Measurements from ENCODE around the gene HUS1. TPM values are rescaled to one million over a fixed set of nuclear protein-coding genes. Genes with fewer than 3 reads are reported as not detected.

The HUS1 gene
- total and polyA plus RNA-seq, 3 donors from 2014 or later, result 18.4 to 40.3 (median 39.4) TPM

DNA sequence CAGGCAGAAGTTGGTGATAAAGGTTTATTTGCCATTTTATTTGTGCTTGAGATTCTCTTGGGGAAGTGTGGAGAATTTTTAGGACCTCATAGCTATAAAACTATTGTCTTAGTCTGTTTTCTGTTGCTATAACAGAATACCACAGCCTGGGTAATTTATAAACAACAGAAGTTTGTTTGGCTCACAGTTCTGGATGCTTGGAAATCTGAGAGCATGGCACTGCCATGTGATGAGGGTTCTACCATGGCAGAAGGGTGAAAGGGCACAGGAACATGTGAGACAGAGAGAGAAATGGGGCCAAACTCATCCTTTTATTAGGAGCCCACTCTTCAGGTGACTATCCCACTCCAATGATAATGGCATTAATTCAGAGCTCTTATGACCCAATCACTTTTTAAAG, 37.2 kb upstream of the HUS1 start:
- no peaks in the 10 kb centered on the region for H3K27me3 ChIP-seq
- TF ChIP-seq, protein P1, sequence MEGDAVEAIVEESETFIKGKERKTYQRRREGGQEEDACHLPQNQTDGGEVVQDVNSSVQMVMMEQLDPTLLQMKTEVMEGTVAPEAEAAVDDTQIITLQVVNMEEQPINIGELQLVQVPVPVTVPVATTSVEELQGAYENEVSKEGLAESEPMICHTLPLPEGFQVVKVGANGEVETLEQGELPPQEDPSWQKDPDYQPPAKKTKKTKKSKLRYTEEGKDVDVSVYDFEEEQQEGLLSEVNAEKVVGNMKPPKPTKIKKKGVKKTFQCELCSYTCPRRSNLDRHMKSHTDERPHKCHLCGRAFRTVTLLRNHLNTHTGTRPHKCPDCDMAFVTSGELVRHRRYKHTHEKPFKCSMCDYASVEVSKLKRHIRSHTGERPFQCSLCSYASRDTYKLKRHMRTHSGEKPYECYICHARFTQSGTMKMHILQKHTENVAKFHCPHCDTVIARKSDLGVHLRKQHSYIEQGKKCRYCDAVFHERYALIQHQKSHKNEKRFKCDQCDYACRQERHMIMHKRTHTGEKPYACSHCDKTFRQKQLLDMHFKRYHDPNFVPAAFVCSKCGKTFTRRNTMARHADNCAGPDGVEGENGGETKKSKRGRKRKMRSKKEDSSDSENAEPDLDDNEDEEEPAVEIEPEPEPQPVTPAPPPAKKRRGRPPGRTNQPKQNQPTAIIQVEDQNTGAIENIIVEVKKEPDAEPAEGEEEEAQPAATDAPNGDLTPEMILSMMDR (IDR thresholded peaks at IDR 0.05), result no peak
- no peak for TF ChIP-seq POLR2A (IDR thresholded peaks at IDR 0.05)
- H3K4me1 ChIP-seq, result no peaks in the 10 kb centered on the region
- intact Hi-C loops (cut with DNase I; ENCODE audit: low total_unique reads), result no loop called here
- no peaks in the 10 kb centered on the region for H3K9me3 ChIP-seq
- DNase-seq, result no peak
- no peak overlapping the region for H3K4me3 ChIP-seq
- H3K27ac ChIP-seq, result no peak overlapping the region
- no peaks in the 10 kb centered on the region for H3K36me3 ChIP-seq (ENCODE audit: low read depth, missing control alignments)

DNA sequence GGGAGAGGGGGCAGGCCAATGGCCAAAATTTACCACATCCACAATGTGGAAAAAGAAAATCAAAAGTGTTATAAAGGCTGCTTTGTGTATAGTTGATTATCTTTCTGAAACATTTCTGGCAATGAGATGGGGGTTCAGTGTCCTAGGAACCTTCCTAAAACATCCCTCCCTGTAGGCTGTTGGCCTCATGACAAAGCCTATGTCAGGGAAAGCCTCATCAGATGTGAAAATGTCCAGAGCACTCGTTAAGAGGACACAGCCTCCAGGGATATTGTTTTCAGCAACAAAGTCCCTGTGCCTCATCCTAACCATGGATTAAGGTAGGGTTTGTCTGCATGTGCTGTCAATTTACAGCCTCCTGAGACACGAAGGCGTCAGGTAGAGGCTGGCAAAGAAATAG, 32.5 kb upstream of the HUS1 start:
- DNase-seq, result no peak
- intact Hi-C loops (cut with DNase I; ENCODE audit: low total_unique reads), result no loop called here
- no peak for TF ChIP-seq POLR2A (IDR thresholded peaks at IDR 0.05)
- Histone ChIP-seq H3K4me1 (no peaks in the 10 kb centered on the region), H3K27ac (no peak overlapping the region), H3K4me3 (no peak overlapping the region), H3K27me3 (no peaks in the 10 kb centered on the region), H3K9me3 (no peaks in the 10 kb centered on the region), H3K36me3 (ENCODE audit: low read depth, missing control alignments) (no peaks in the 10 kb centered on the region)
- WGBS, 2 donors, result 72 to 73% methylated on average over 3 of the region's 3 CpGs

DNA sequence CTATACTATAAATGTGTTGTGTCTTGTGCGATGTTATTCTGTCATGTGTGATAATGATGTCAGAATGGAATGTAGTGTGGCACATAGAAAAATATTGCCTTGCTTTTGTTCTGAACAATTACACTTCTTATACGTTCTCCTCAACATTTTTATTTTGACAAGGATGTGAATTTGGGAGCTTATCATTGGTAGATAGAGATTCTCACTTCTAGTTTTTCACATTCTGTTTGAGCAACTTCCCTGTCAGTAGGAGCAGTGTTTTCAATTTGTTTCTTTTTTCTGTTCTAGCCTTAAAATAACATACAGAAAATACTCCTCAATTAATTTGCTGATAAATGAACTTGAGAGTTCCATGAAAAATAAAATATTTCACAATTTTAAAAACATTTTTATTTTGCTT, 31.9 kb upstream of the HUS1 start:
- DNase-seq, result no peak
- Histone ChIP-seq H3K27ac (no peak overlapping the region), H3K4me1 (no peaks in the 10 kb centered on the region), H3K36me3 (ENCODE audit: low read depth, missing control alignments) (no peaks in the 10 kb centered on the region), H3K4me3 (no peak overlapping the region), H3K27me3 (no peaks in the 10 kb centered on the region), H3K9me3 (no peaks in the 10 kb centered on the region)
- 28 to 49% methylated on average over 2 of the region's 2 CpGs for whole genome bisulfite sequencing, 2 donors
- intact Hi-C loops (cut with DNase I; ENCODE audit: low total_unique reads), result no loop called here
- TF ChIP-seq POLR2A (IDR thresholded peaks at IDR 0.05), result no peak
- TF ChIP-seq, protein P1 (IDR thresholded peaks at IDR 0.05), result no peak

DNA sequence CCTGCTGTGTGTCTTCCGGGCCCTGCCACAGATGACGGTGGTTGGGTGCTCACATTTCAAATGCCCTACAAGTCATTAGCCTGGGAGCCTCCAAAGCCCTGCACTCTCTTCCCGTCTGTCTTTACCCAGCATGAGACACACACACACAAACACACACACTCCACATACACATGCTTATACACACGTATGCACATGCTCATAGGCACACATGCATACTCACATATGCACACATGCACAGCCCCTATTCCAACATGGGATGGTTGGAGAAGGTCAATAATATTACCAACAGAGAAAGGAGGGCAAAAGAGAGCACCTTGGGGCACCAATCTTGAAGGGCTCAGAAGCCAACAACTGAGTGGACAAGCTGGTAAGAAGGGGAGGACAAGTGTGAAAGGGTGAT, 30.5 kb upstream of the HUS1 start:
- no peaks in the 10 kb centered on the region for H3K27me3 ChIP-seq
- no peak for DNase-seq
- WGBS, 2 donors, result 77 to 95% methylated on average over 4 of the region's 4 CpGs
- no peak overlapping the region for H3K27ac ChIP-seq
- H3K4me1 ChIP-seq, result no peaks in the 10 kb centered on the region
- no peaks in the 10 kb centered on the region for H3K9me3 ChIP-seq
- H3K36me3 ChIP-seq (ENCODE audit: low read depth, missing control alignments), result no peaks in the 10 kb centered on the region
- TF ChIP-seq POLR2A (IDR thresholded peaks at IDR 0.05), result no peak
- TF ChIP-seq, protein P1 (IDR thresholded peaks at IDR 0.05), result no peak
- intact Hi-C loops (cut with DNase I; ENCODE audit: low total_unique reads), result no loop called here
- no peak overlapping the region for H3K4me3 ChIP-seq

DNA sequence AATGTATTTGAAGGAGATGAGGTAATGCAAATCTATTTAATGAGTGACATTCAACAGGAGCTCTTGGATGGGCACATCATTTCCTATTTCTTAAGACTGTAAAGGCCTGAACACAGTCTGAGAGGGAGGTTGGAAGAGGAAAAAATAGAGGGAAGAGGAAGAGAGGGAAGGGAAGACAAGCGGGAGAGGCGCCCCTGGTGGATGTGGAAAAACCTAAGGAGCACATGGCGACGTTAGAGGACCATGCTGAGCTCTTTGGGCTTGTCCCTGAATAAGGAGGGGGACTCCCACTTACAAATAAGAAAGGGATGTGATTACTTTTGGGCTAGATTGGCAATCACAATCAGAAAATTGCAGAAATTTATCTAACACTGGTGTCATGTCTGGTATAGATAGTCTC, 29.8 kb upstream of the HUS1 start:
- no peak for DNase-seq
- intact Hi-C loops (cut with DNase I; ENCODE audit: low total_unique reads), result no loop called here
- TF ChIP-seq, protein P1 (IDR thresholded peaks at IDR 0.05), result no peak
- TF ChIP-seq POLR2A (IDR thresholded peaks at IDR 0.05), result no peak
- Histone ChIP-seq H3K27me3 (no peaks in the 10 kb centered on the region), H3K36me3 (ENCODE audit: low read depth, missing control alignments) (no peaks in the 10 kb centered on the region), H3K27ac (no peak overlapping the region), H3K4me3 (no peak overlapping the region), H3K4me1 (no peaks in the 10 kb centered on the region), H3K9me3 (no peaks in the 10 kb centered on the region)
- whole genome bisulfite sequencing, 2 donors, result 86 to 90% methylated on average over 4 of the region's 4 CpGs

Measured in testis (tissue), 3 donors.